ENCODE data around the gene ASAP2.

The ASAP2 gene

DNA sequence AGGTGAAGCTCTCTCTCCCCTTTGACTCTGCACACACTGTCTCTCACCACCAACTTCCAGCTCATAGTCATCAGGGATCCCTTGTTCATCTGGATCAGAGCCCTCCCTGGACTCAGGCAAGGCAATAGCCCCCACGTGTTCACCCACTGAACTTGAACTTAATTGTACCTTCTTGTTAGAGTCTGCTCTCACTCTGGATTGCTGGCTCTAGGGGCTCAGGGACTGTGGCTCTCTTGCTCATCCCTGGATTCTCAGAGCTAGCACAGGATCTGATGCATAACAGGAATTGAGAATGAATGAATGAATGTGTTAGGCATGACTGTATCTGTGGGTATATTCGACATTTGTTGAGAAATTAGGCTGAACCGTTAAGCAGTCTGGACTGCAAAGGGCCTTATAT lies 16.7 kb upstream of the ASAP2 start:
- Histone ChIP-seq H3K4me1 (ENCODE audit: low read depth, poor library complexity, severe bottlenecking) (no peaks in the 10 kb centered on the region), H2AFZ (ENCODE audit: low read depth) (no peak overlapping the region), H3K79me2 (ENCODE audit: insufficient read depth, low read depth) (no peaks in the 10 kb centered on the region), H3K4me3 (IDR thresholded peaks at IDR 0.05; ENCODE audit: insufficient read depth, low read depth, low read length) (no peak overlapping the region), H4K20me1 (ENCODE audit: insufficient read depth) (no peaks in the 10 kb centered on the region), H3K27me3 (ENCODE audit: insufficient read depth, low read depth) (no peaks in the 10 kb centered on the region), H3K4me2 (no peak overlapping the region), H3K27ac (no peak overlapping the region), H3K36me3 (ENCODE audit: insufficient read depth) (no peaks in the 10 kb centered on the region), H3K9ac (no peak overlapping the region)
- TF ChIP-seq, protein P1, sequence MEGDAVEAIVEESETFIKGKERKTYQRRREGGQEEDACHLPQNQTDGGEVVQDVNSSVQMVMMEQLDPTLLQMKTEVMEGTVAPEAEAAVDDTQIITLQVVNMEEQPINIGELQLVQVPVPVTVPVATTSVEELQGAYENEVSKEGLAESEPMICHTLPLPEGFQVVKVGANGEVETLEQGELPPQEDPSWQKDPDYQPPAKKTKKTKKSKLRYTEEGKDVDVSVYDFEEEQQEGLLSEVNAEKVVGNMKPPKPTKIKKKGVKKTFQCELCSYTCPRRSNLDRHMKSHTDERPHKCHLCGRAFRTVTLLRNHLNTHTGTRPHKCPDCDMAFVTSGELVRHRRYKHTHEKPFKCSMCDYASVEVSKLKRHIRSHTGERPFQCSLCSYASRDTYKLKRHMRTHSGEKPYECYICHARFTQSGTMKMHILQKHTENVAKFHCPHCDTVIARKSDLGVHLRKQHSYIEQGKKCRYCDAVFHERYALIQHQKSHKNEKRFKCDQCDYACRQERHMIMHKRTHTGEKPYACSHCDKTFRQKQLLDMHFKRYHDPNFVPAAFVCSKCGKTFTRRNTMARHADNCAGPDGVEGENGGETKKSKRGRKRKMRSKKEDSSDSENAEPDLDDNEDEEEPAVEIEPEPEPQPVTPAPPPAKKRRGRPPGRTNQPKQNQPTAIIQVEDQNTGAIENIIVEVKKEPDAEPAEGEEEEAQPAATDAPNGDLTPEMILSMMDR (conservative IDR thresholded peaks at IDR 0.05; ENCODE audit: low read depth, low read length): no peak

DNA sequence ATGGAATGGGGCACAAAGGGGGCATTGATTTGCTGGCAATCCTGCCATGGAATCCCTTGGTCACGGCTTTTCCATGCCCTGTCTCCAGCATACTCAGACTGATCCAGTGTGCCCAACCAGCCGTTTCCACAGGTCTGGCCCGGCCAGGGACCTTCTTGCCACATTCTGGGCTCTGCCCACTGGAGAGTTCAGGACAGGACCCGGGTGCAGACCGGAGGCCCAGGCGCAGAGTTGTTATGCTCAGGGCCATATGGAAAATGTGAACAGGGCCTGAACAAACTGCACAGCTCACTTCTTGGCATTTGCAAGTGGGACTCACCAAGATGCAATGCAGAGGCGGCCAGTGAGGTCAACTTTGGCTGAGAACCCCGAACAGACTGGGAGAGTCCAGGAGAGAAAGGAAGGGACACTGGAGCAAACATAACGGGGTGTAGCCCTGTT lies 15.6 kb upstream of the ASAP2 start:
- no peaks in the 10 kb centered on the region for H4K20me1 ChIP-seq (ENCODE audit: insufficient read depth)
- H3K27ac ChIP-seq: no peak overlapping the region
- no peaks in the 10 kb centered on the region for H3K36me3 ChIP-seq (ENCODE audit: insufficient read depth)
- no peaks in the 10 kb centered on the region for H3K79me2 ChIP-seq (ENCODE audit: insufficient read depth, low read depth)
- no peak overlapping the region for H3K9ac ChIP-seq
- no peak overlapping the region for H3K4me2 ChIP-seq
- TF ChIP-seq, protein P1 (conservative IDR thresholded peaks at IDR 0.05; ENCODE audit: low read depth, low read length): no peak
- H3K4me1 ChIP-seq (ENCODE audit: low read depth, poor library complexity, severe bottlenecking): no peaks in the 10 kb centered on the region
- H2AFZ ChIP-seq (ENCODE audit: low read depth): no peak overlapping the region
- no peaks in the 10 kb centered on the region for H3K27me3 ChIP-seq (ENCODE audit: insufficient read depth, low read depth)
- no peak overlapping the region for H3K4me3 ChIP-seq (IDR thresholded peaks at IDR 0.05; ENCODE audit: insufficient read depth, low read depth, low read length)

DNA sequence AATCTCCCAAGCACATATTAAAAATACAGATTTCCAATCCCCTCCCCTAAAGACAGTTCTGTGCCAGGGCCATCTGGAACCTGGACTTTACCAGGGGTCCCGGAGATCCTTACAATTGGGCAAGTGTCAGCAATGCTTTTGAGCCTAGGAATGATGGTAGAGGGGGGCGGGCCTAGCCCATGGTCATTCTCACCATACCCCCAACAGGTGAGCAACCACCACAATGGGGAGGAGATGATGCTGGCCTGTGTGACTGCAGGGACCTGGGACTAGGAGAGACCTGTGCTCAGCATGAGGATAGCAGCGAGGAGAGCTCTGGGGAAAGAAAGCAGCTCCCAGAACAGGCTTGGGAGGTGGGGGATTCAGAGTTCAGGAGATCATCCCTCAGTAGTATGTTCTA lies 13.9 kb upstream of the ASAP2 start:
- H4K20me1 ChIP-seq (ENCODE audit: insufficient read depth): no peaks in the 10 kb centered on the region
- no peaks in the 10 kb centered on the region for H3K79me2 ChIP-seq (ENCODE audit: insufficient read depth, low read depth)
- H3K4me2 ChIP-seq: no peak overlapping the region
- H3K4me3 ChIP-seq (IDR thresholded peaks at IDR 0.05; ENCODE audit: insufficient read depth, low read depth, low read length): no peak overlapping the region
- no peak overlapping the region for H3K9ac ChIP-seq
- no peaks in the 10 kb centered on the region for H3K36me3 ChIP-seq (ENCODE audit: insufficient read depth)
- TF ChIP-seq, protein P1 (conservative IDR thresholded peaks at IDR 0.05; ENCODE audit: low read depth, low read length): no peak
- no peak overlapping the region for H3K27ac ChIP-seq
- no peak overlapping the region for H2AFZ ChIP-seq (ENCODE audit: low read depth)
- H3K4me1 ChIP-seq (ENCODE audit: low read depth, poor library complexity, severe bottlenecking): no peaks in the 10 kb centered on the region
- H3K27me3 ChIP-seq (ENCODE audit: insufficient read depth, low read depth): no peaks in the 10 kb centered on the region

GRCh38 chr2:9194352-9194751 lies 12.3 kb upstream of the ASAP2 start:
- Histone ChIP-seq H3K36me3 (ENCODE audit: insufficient read depth) (no peaks in the 10 kb centered on the region), H3K27me3 (ENCODE audit: insufficient read depth, low read depth) (no peaks in the 10 kb centered on the region), H3K4me3 (IDR thresholded peaks at IDR 0.05; ENCODE audit: insufficient read depth, low read depth, low read length) (no peak overlapping the region), H3K4me2 (no peak overlapping the region), H3K79me2 (ENCODE audit: insufficient read depth, low read depth) (no peaks in the 10 kb centered on the region), H3K27ac (no peak overlapping the region), H3K9ac (no peak overlapping the region), H4K20me1 (ENCODE audit: insufficient read depth) (no peaks in the 10 kb centered on the region), H3K4me1 (ENCODE audit: low read depth, poor library complexity, severe bottlenecking) (no peaks in the 10 kb centered on the region), H2AFZ (ENCODE audit: low read depth) (no peak overlapping the region)
- TF ChIP-seq, protein P1 (conservative IDR thresholded peaks at IDR 0.05; ENCODE audit: low read depth, low read length): no peak

All from KMS-11 (cell line).